ENCODE measurements around the gene NPY4R2. TPM values are rescaled to one million over a fixed set of nuclear protein-coding genes. Genes with fewer than 3 reads are reported as not detected.
"Not testable (repeated sequence)": the region's sequence is repeated elsewhere in the genome, so short reads cannot be mapped to it uniquely, and the experiment has no call there.

Gene NPY4R2
- total RNA-seq (under 1 TPM in 1 of 6 donors, not detected in 5; 0.16 TPM), polyA plus RNA-seq (not detected)

GRCh38 chr10:47918475-47918874 lies at the start of gene NPY4R2:
Gene NPY4R2 (plus strand): TSS chr10:47918662. CDS start chr10:47921988, 3,326 bp downstream.
- peak in 1 of 4 donors; percentile 20 for ATAC-seq
- H3K27ac ChIP-seq; H3K27me3 ChIP-seq; H3K4me3 ChIP-seq; DNase-seq; FAIRE-seq; H3K36me3 ChIP-seq; H3K9me3 ChIP-seq; intact Hi-C loops (cut with DNase I); H3K4me1 ChIP-seq: not testable (repeated sequence)
- WGBS, 2 donors = no CpG with 5 or more reads among the region's 35 CpGs

GRCh38 chr10:47870887-47871286 lies 47.6 kb upstream of the NPY4R2 start:
- ATAC-seq; DNase-seq; H3K4me1 ChIP-seq; H3K27ac ChIP-seq; H3K4me3 ChIP-seq; H3K27me3 ChIP-seq; H3K36me3 ChIP-seq; intact Hi-C loops (cut with DNase I); FAIRE-seq; H3K9me3 ChIP-seq: not testable (repeated sequence)
- no CpG with 5 or more reads among the region's 8 CpGs for WGBS, 2 donors

- H3K9me3 ChIP-seq; H3K4me1 ChIP-seq; H3K27ac ChIP-seq; intact Hi-C loops (cut with DNase I); FAIRE-seq; H3K4me3 ChIP-seq; DNase-seq; H3K36me3 ChIP-seq; H3K27me3 ChIP-seq; ATAC-seq: not testable (repeated sequence)
- 92 to 100% methylated on average over 3 of the region's 8 CpGs for WGBS, 2 donors
Observed at GRCh38 chr10:47871485-47872180, 46.8 kb upstream of the NPY4R2 start.

- WGBS, 2 donors = no CpG with 5 or more reads among the region's 5 CpGs
- FAIRE-seq = not testable (repeated sequence)
Observed at GRCh38 chr10:47872236-47872635, 46.2 kb upstream of the NPY4R2 start.

GRCh38 chr10:47884239-47884638 lies 34.2 kb upstream of the NPY4R2 start:
- H3K27me3 ChIP-seq; H3K4me1 ChIP-seq; H3K4me3 ChIP-seq; DNase-seq; H3K9me3 ChIP-seq; FAIRE-seq; H3K27ac ChIP-seq; H3K36me3 ChIP-seq; intact Hi-C loops (cut with DNase I): not testable (repeated sequence)
- peak in 2 of 4 donors; percentile 65 to 82 for ATAC-seq
- WGBS, 2 donors = no CpG with 5 or more reads among the region's 3 CpGs

More at GRCh38 chr10:47872236-47872635, 46.2 kb upstream of the NPY4R2 start:
- DNase-seq; H3K9me3 ChIP-seq; H3K27ac ChIP-seq; H3K4me3 ChIP-seq; ATAC-seq; H3K36me3 ChIP-seq; H3K4me1 ChIP-seq; intact Hi-C loops (cut with DNase I); H3K27me3 ChIP-seq: not testable (repeated sequence)

- H3K4me1 ChIP-seq; H3K27me3 ChIP-seq; H3K36me3 ChIP-seq; FAIRE-seq; ATAC-seq; DNase-seq; H3K27ac ChIP-seq; intact Hi-C loops (cut with DNase I); H3K4me3 ChIP-seq; H3K9me3 ChIP-seq: not testable (repeated sequence)
- no CpG with 5 or more reads among the region's 3 CpGs for WGBS, 2 donors
Observed at GRCh38 chr10:47884934-47885333, 33.5 kb upstream of the NPY4R2 start.

GRCh38 chr10:47886356-47886755 lies 32.1 kb upstream of the NPY4R2 start:
- H3K4me1 ChIP-seq; H3K27ac ChIP-seq; DNase-seq; H3K27me3 ChIP-seq; ATAC-seq; H3K36me3 ChIP-seq; FAIRE-seq; H3K9me3 ChIP-seq; H3K4me3 ChIP-seq; intact Hi-C loops (cut with DNase I): not testable (repeated sequence)
- no CpG with 5 or more reads among the region's 2 CpGs for WGBS, 2 donors

- H3K27me3 ChIP-seq; H3K4me3 ChIP-seq; intact Hi-C loops (cut with DNase I); H3K36me3 ChIP-seq; H3K9me3 ChIP-seq; H3K27ac ChIP-seq; H3K4me1 ChIP-seq; ATAC-seq; FAIRE-seq; DNase-seq: not testable (repeated sequence)
- WGBS, 2 donors = no CpG with 5 or more reads among the region's 4 CpGs
Observed at GRCh38 chr10:47886827-47887226, 31.6 kb upstream of the NPY4R2 start.

GRCh38 chr10:47890737-47891136 lies 27.7 kb upstream of the NPY4R2 start:
- H3K27ac ChIP-seq; H3K4me1 ChIP-seq; DNase-seq; intact Hi-C loops (cut with DNase I); H3K4me3 ChIP-seq; FAIRE-seq; H3K9me3 ChIP-seq; H3K27me3 ChIP-seq; H3K36me3 ChIP-seq; ATAC-seq: not testable (repeated sequence)

GRCh38 chr10:47892494-47893261 lies 25.8 kb upstream of the NPY4R2 start:
- 76 to 95% methylated on average over 2 of the region's 2 CpGs for WGBS, 2 donors
- H3K4me3 ChIP-seq; DNase-seq; H3K27ac ChIP-seq; H3K36me3 ChIP-seq; H3K27me3 ChIP-seq; ATAC-seq; intact Hi-C loops (cut with DNase I); H3K4me1 ChIP-seq; FAIRE-seq; H3K9me3 ChIP-seq: not testable (repeated sequence)

- H3K4me1 ChIP-seq; ATAC-seq; intact Hi-C loops (cut with DNase I); H3K27ac ChIP-seq; H3K27me3 ChIP-seq; FAIRE-seq; H3K4me3 ChIP-seq; H3K9me3 ChIP-seq; DNase-seq; H3K36me3 ChIP-seq: not testable (repeated sequence)
- 73 to 78% methylated on average over 2 of the region's 2 CpGs for WGBS, 2 donors
Observed at GRCh38 chr10:47894571-47894970, 23.9 kb upstream of the NPY4R2 start.

- DNase-seq; H3K4me1 ChIP-seq; H3K36me3 ChIP-seq; H3K9me3 ChIP-seq; FAIRE-seq; H3K27ac ChIP-seq; intact Hi-C loops (cut with DNase I); H3K4me3 ChIP-seq; H3K27me3 ChIP-seq: not testable (repeated sequence)
- peak; percentile 60 to 96 (median 70) for ATAC-seq
- WGBS, 2 donors = no CpG with 5 or more reads among the region's 2 CpGs
Observed at GRCh38 chr10:47897813-47898212, 20.6 kb upstream of the NPY4R2 start.

Measured in pancreas (tissue), 10 donors.